Suprapubic skin (tissue), 3 donors: Measurements from ENCODE around the gene KDM4B.
"Not testable (repeated sequence)": the region's sequence is repeated elsewhere in the genome, so short reads cannot be mapped to it uniquely, and the experiment has no call there.

Experiments
- CTCF ChIP-seq, 2 donors: fragments of 200-600 bp in 1 of 2; fragments of 450-650 bp in 1 of 2; sonication (generic) in 1 of 2; IDR thresholded peaks; one replicate each; pipeline ENCODE4 v1.5.1; 2016 to 2019; ENCODE audit warnings: antibody characterized with exemption in 2 of 2, mild to moderate bottlenecking in 1 of 2, moderate library complexity in 1 of 2
- EP300 ChIP-seq: sonication (generic); formaldehyde crosslinking; IDR thresholded peaks from one replicate; pipeline ENCODE4 v1.6.1; 2017; ENCODE audit warnings: antibody characterized with exemption
- POLR2A ChIP-seq, 2 donors: fragments of 450-650 bp; IDR thresholded peaks; one replicate each; pipeline ENCODE4 v1.6.1; 2017; ENCODE audit warnings: antibody characterized with exemption in 2 of 2, mild to moderate bottlenecking in 2 of 2, moderate library complexity in 2 of 2

DNA sequence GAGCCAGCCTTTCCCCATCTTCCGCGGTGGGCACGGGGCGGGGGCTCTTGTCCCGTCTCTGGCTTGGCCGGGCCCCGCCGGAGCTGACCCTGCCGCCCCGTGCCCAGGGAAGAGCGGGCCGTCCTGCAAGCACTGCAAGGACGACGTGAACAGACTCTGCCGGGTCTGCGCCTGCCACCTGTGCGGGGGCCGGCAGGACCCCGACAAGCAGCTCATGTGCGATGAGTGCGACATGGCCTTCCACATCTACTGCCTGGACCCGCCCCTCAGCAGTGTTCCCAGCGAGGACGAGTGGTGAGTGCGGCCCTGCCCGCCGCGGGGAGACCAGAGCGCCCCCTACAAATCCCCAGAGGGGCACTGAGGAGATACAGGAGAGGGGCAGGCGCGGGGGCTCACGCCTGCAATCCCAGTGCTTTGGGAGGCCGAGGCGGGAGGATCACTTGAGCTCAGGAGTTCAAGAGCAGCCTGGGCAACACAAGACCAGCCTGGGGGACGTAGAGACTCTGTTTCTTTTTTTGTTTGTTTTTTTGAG lies 27.2 kb upstream of the KDM4B start:
- not testable (repeated sequence) for TF ChIP-seq CTCF (IDR thresholded peaks at IDR 0.05); POLR2A (IDR thresholded peaks at IDR 0.05); EP300
